Small intestine (tissue), 7 donors: ENCODE measurements around the gene FAM234A. TPM values are rescaled to one million over a fixed set of nuclear protein-coding genes. Genes with fewer than 3 reads are reported as not detected.

ENCODE experiments used
- DNase-seq, 2 donors: peaks; one replicate each; pipeline versions ENCODE4 v3.0.0 to v3.0.0-alpha.2; 2013
- FAIRE-seq: peaks from 2 replicates; lab custom pipeline; 2012; peaks lifted over from hg19 to GRCh38; lab: Jason Lieb, UNC
- H3K27ac ChIP-seq, 3 donors: one replicate each; pipeline ENCODE4 v1.5.1; 2013; ENCODE audit warnings: low read length in 2 of 3, mild to moderate bottlenecking in 2 of 3, control low read depth in 1 of 3, inconsistent platforms in 1 of 3, low read depth in 1 of 3, moderate library complexity in 1 of 3
- H3K27me3 ChIP-seq, 3 donors: one replicate each; pipeline ENCODE4 v1.6.1; 2013; ENCODE audit warnings: low read length in 3 of 3, inconsistent platforms in 1 of 3; ENCODE audit not compliant: control insufficient read depth in 3 of 3, insufficient read depth in 3 of 3
- H3K36me3 ChIP-seq, 3 donors: one replicate each; pipeline ENCODE4 v1.6.1; 2013; ENCODE audit warnings: low read length in 3 of 3, inconsistent platforms in 1 of 3, low read depth in 1 of 3, mild to moderate bottlenecking in 1 of 3, moderate library complexity in 1 of 3; ENCODE audit not compliant: control insufficient read depth in 3 of 3, insufficient read depth in 2 of 3
- H3K4me1 ChIP-seq, 3 donors: one replicate each; pipeline ENCODE4 v1.6.1; 2013; ENCODE audit warnings: low read length in 2 of 3, inconsistent platforms in 1 of 3, low read depth in 1 of 3, mild to moderate bottlenecking in 1 of 3, moderate library complexity in 1 of 3; ENCODE audit not compliant: control insufficient read depth in 3 of 3, insufficient read depth in 2 of 3
- H3K4me3 ChIP-seq, 3 donors: one replicate each; pipeline ENCODE4 v1.5.1; 2013; ENCODE audit warnings: low read length in 3 of 3, control low read depth in 1 of 3, inconsistent platforms in 1 of 3, low read depth in 1 of 3, mild to moderate bottlenecking in 1 of 3, moderate library complexity in 1 of 3
- H3K9me3 ChIP-seq, 2 donors: one replicate each; pipeline ENCODE4 v1.6.1; 2013; ENCODE audit warnings: low read depth in 1 of 2, low read length in 1 of 2; ENCODE audit not compliant: control insufficient read depth in 2 of 2, insufficient read depth in 1 of 2
- WGBS, 3 donors: extraction: QIAGEN DNeasy Blood & Tissue Kit; methylation state at CpG; one replicate each; pipeline ENCODE4 v1.1.7; 2013; 5-methylcytosine and 5-hydroxymethylcytosine counted together
- polyA plus RNA-seq, 4 donors: library from polyadenylated mRNA; stranded (reverse) in 3 of 4; unstranded in 1 of 4; fragments of 200-250 nt in 3 of 4; fragments of 120-200 nt in 1 of 4; gene quantifications; one replicate each; pipeline versions ENCODE4 v1.2.1 to v1.2.3, GENCODE V29; 2013
- donor health status: healthy with polysubstance abuse.
- donor health status: control.
- donor health status: control.
- donor health status: Bipolar disorder and iron deficiency.
- donor health status: healthy.

FAM234A gene
- polyA plus RNA-seq, 4 donors: 56.5 to 107 (median 66.3) TPM

DNA sequence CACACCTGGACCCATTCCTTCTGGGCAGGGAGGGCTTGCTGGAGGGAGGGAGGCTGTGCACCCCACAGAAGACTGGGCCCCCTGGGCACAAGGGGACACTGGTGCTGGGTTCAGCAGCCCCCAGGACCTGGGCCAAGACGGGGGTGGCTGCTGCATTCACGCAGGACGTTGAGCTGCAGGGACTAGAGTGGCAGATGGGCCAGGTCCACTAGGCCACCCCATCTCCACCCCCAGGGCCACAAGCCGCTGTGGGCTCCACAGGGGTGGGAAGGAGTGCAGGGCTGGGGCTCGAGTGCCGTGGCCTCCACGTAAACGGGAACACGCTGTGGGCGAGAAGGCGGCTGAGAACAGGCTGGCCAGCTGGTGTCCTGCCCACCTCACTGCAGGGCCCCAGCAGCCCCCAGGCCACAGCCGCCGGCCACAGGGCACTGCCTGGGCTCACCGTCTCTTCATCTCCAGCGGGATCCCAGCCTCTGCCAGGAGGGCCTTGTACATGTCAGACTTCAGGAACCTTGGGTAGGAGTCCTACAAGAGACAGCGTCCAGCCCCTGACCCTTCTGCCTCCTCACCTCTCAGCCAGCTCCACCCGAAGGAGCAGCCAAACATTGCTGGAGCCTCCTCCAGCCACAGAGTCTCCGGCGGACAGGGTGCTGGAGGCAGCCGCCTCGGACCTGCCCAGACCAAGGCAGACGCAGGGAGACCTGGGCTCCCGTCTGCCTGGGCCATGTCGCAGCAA lies 34.6 kb downstream of the FAM234A start:
- Histone ChIP-seq H3K9me3 (no peaks in the 10 kb centered on the region), H3K4me3 (peak overlapping the region in 1 of 3 donors; percentile 56), H3K36me3 (peaks cover 0 to 15% (median 4%) of the 10 kb centered on the region in 3 donors), H3K27ac (peak overlapping the region in 2 of 3 donors; percentile 89 to 94), H3K4me1 (peaks cover 0 to 4% (median 2%) of the 10 kb centered on the region in 3 donors), H3K27me3 (peaks cover 0 to 17% (median 0%) of the 10 kb centered on the region in 3 donors)
- FAIRE-seq: no peak
- DNase-seq: no peak
- 52 to 75% (median 73%) methylated on average over 22 to 24 of the region's 24 CpGs for WGBS, 3 donors

DNA sequence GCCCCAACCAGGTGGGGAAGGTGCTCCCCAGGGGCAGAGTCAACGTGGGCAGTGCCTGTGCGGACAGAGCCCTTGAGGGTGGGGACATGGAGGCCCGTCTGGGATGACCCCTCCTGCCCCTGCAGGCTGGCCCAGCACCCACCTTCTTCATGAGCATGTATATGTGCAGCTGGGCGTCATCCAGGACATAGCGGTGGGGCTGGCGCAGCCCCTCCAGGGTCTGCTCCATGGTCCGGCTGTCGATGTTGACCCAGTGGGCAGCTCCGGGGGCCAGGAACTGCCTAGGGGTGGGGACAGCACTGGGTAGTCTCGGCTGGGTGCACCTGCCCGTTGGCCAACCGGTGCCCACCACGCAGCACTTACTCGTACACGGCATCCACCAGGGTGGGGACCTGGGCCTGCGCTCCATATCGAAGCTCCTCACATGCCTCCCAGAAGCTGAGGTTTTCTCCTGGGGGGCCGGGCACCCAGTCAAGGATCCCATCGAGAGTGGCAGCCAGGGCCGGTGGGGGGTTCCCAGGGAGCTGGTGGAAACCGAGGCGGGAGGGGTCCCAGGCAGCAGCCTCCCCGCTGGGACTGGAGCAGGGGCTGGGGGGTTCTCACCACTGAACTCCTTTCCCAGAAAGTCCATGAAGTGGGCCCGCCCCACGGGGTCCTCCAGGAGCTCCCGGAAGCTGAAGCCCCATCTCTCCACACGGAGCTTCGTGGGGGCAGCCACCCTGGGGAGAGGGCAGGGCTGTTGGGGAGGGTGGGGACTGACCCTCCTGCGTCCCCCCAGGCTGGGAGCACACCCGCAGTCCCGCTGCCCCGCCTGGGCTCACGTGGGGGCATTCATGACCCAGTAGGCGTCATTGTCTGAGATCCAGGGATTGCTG lies 36.0 kb downstream of the FAM234A start:
- 78 to 84% (median 84%) methylated on average over 27 to 34 of the region's 34 CpGs for WGBS, 3 donors
- no peak for FAIRE-seq
- Histone ChIP-seq H3K27me3 (peaks cover 0 to 29% (median 0%) of the 10 kb centered on the region in 3 donors), H3K36me3 (peaks cover 0 to 2% (median 0%) of the 10 kb centered on the region in 3 donors), H3K4me3 (no peak overlapping the region), H3K27ac (peak overlapping the region in 2 of 3 donors; percentile 26 to 41), H3K9me3 (no peaks in the 10 kb centered on the region), H3K4me1 (peaks cover 2 to 7% (median 4%) of the 10 kb centered on the region in 3 donors)
- DNase-seq: no peak

DNA sequence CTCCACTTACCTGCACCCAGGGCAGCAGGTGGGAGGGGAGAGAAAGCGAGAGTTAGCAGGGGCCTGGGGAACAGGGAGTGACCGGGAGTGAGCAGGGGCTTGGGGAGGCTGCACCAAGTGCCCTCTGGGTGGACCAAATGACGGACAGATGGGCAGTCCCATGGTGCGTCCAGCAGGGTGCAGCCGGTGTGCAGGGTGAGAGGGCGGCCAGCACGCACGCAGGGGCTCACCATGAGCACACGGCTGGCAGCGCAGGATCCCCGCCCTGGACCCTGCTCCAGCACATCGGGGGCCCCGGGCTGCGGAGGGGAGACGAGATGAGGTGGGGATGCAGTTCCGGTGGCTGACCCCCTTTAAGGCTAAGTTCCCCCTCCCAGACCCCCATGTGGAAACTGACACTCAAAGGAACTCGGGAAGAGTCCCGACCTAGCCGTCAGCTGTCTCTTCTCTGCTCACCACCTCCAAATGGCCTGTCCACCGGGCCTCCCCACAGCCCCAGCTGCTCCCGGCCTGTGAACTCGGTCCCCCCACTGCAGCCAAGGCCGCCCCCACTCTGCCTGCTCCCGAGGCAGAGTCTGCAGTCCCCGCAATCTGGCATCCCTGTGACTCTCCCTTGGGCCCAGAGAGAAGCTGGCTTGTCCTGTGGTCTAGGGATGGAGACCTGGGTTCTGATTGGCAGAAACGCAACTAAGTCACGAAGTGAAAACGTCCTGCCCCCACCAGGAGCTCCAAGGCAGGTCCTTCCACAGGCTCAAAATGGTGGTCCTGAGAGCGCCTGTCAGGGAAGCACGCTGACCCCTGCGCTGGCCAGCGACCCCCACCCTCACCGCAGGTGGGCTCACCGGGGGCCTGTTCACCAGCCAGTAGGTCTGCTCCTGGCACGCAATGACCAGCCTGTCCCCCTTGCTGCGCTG lies 38.3 kb downstream of the FAM234A start:
- Histone ChIP-seq H3K27me3 (peaks cover 0 to 40% (median 0%) of the 10 kb centered on the region in 3 donors), H3K9me3 (no peaks in the 10 kb centered on the region), H3K4me3 (no peak overlapping the region), H3K4me1 (peaks cover 0 to 7% (median under 1%) of the 10 kb centered on the region in 3 donors), H3K36me3 (no peaks in the 10 kb centered on the region), H3K27ac (peak overlapping the region in 2 of 3 donors; percentile 54 to 69)
- 45 to 71% (median 58%) methylated on average over 30 to 36 of the region's 36 CpGs for WGBS, 3 donors
- DNase-seq (no peak), FAIRE-seq (no peak)

DNA sequence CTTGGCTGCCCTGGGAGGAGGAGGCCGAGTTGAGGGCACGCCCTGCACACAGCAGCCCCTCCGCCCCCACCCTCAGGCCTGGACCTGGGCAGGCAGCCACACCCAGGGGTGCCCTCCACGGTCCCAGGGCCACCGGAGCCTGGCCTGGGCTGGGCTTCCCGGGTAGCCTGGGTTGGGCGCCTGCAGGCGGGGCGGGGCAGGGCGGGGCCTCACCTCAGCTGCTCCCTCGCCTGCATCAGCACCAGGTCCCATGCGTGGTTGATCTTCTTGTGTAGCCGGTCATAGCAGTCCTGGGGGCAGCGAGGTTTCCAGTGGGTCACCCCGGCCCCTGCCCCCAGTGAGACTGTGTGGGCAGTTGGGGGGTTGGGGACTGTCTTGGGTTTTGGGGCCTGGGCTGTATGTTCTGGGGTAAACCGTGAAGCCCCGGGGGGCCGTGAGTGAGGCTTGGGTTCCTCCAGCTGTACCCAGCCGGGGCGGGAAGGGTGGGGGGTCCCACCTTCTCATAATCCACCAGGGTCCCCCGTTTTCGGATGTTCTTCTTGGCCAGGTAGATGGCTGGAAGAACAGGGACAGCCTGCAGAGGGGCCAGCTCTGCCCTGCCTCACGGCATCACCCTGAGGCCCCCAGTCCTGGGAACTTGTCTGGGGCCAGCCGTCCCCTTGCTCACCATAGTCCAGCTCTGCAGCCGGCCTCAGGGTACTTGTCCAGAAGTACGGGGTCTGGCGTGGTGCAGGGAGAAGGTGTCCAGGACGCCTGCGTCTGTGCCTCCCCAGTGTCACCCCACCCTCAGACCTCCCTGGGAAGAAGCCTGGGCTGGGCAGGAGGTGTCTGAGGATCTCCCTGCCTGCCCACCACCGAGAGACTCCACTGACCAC lies 39.2 kb downstream of the FAM234A start:
- Histone ChIP-seq H3K27me3 (peaks cover 0 to 43% (median 0%) of the 10 kb centered on the region in 3 donors), H3K4me3 (no peak overlapping the region), H3K4me1 (peaks cover 0 to 7% (median 0%) of the 10 kb centered on the region in 3 donors), H3K27ac (peak overlapping the region in 2 of 3 donors; percentile 54 to 69), H3K36me3 (no peaks in the 10 kb centered on the region), H3K9me3 (no peaks in the 10 kb centered on the region)
- FAIRE-seq (no peak), DNase-seq (peak; percentile 37 to 85)
- WGBS, 3 donors: 19 to 62% (median 38%) methylated on average over 24 to 30 of the region's 30 CpGs

DNA sequence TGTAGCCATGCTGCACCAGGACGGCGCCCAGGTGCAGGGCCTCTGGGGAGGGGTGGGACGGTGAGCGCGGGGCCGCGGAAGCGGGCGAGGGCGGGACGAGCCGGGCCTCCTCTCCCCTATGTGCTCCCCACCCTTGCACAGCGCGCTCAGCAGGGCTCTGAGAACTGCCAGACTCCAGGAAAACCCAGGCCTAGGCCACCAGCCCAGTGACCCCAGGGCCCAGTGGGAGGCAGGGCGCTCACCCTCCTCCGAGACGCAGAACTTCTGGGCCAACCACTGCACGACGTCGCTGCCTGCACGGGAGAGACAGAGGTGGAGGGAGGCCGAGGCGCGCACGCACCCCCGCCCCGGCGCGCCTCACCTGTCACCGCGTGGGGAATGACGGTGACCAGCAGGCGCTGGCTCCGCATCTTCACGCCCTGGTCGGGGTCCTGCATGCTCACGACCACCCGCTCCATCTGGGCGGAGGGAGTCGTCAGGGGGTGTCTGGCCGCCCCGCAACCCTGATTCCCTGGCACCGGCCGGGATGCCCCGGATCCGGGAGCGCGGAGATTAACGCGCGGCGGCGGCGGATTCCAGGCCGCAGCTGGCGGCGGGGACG lies 40.5 kb downstream of the FAM234A start:
- H3K27ac ChIP-seq: peak overlapping the region in 2 of 3 donors; percentile 34 to 60
- no peaks in the 10 kb centered on the region for H3K9me3 ChIP-seq
- peaks cover 0 to 57% (median 0%) of the 10 kb centered on the region in 3 donors for H3K27me3 ChIP-seq
- FAIRE-seq (no peak), DNase-seq (peak; percentile 47 to 53)
- H3K4me3 ChIP-seq: peak overlapping the region in 2 of 3 donors; percentile 28 to 42
- WGBS, 3 donors: 1 to 2% (median 2%) methylated on average over 38 to 58 of the region's 58 CpGs
- peaks cover 0 to 7% (median 0%) of the 10 kb centered on the region in 3 donors for H3K4me1 ChIP-seq
- no peaks in the 10 kb centered on the region for H3K36me3 ChIP-seq

DNA sequence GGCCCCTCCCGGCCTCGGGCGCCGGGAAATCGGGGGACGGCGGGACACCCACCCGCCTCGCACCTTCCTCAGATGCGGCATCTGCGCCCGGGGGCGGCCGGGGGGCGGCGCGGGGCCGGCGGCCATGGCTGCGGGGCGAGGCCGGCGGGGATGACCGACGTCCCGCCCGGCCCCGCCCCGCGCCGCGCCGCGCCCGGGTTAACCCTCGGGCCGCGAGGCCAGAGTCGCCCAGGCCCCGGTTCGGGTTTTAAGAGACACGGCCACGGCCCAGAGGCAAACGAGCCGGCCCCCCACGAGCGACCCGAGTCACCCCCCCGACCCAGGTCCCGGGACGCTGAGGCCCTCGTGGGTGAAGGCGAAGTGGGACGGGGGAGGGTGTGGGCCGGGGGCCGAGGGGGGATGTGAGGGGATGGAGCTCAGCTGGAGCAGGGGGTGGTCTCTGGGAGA lies 41.2 kb downstream of the FAM234A start, which contains the start of gene RGS11:
TSS of gene RGS11 (minus strand) at position 159 of the 447 bp plus-strand sequence. CDS start at position 126, 33 bp downstream.
- Histone ChIP-seq H3K9me3 (no peaks in the 10 kb centered on the region), H3K4me1 (peaks cover 0 to 8% (median 2%) of the 10 kb centered on the region in 3 donors), H3K27me3 (peaks cover 0 to 59% (median 0%) of the 10 kb centered on the region in 3 donors), H3K36me3 (no peaks in the 10 kb centered on the region), H3K4me3 (peak within 1 kb of the TSS in 2 of 3 donors; percentile 28 to 42), H3K27ac (peak within 1 kb of the TSS in 2 of 3 donors; percentile 34 to 60)
- WGBS, 3 donors: 3 to 6% (median 4%) methylated on average over 22 to 56 of the region's 56 CpGs
- no peak for DNase-seq
- FAIRE-seq: no peak
